GM12874 (cell line): ENCODE results near the gene SLC49A4.

Experiments used
- TF ChIP-seq, protein P1 (sequence below): IDR thresholded peaks from 2 replicates; pipeline ENCODE4 v1.5.1; 2011; ENCODE audit warnings: low read depth, mild to moderate bottlenecking, control low read depth, low read length, moderate library complexity; ENCODE audit not compliant: insufficient read depth

SLC49A4 gene

DNA sequence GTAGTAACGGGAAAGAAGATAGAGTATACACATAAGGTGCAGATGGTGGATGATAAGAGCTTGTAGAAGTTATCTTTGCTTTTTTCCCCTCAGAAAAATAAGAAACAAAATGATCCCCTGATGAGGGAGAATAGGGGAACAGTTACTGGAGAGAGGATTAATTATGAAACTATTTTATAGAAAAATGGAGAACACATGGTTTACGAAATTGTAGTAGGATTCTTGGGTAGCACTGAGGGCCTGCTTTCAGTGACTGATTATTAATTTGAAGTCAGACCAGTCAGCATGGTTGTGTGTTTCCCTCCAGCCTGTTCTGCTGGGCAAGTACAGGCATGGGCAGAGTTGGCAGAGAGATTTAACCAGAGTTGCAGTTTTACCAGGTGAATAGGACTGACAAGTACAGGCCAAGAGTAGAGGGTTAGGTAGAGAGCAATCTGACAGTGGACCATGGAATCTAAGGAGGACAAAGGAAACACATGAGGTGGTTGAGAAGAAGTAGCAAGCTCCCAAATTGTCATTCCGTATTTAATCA, 5.9 kb downstream of the SLC49A4 start:
- TF ChIP-seq, protein P1, sequence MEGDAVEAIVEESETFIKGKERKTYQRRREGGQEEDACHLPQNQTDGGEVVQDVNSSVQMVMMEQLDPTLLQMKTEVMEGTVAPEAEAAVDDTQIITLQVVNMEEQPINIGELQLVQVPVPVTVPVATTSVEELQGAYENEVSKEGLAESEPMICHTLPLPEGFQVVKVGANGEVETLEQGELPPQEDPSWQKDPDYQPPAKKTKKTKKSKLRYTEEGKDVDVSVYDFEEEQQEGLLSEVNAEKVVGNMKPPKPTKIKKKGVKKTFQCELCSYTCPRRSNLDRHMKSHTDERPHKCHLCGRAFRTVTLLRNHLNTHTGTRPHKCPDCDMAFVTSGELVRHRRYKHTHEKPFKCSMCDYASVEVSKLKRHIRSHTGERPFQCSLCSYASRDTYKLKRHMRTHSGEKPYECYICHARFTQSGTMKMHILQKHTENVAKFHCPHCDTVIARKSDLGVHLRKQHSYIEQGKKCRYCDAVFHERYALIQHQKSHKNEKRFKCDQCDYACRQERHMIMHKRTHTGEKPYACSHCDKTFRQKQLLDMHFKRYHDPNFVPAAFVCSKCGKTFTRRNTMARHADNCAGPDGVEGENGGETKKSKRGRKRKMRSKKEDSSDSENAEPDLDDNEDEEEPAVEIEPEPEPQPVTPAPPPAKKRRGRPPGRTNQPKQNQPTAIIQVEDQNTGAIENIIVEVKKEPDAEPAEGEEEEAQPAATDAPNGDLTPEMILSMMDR, result no peak

DNA sequence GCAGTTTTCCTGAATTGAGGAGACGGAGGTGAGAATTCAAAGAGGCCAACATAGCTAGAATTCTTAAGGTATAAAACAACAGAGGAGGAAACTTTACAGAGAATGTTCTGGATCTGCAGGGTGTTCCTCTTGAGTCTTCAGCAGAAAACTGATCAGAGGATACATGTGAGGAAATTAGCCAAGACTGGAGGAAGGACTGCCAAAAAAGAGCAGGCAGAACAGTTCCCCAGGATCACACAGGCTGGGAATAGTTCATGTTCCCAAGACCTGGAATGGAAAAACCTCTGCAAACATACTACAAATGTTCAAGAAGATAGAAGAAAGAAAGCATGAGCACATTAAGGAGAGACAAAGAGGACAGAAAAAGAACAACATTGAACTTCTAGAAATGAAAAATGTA, 7.5 kb downstream of the SLC49A4 start:
- TF ChIP-seq, protein P1, result no peak

DNA sequence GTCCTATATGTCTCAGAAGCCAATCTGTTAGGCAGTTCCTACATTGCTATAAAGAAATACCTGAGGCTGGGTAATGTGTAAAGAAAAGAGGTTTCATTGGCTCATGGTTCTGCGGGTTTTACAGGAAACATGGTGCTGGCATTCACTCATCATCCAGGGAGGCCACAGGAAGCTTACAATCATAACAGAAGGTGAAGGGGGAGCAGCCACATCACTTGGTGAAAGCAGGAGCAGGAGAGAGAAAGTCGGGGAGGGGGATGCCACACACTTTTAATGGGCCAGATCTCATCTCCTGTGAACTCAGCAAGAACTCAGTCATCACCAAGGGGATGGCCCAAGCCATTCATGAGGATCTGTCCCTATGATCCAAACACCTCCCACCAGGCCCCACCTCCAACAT, 9.1 kb downstream of the SLC49A4 start:
- TF ChIP-seq, protein P1, result no peak

DNA sequence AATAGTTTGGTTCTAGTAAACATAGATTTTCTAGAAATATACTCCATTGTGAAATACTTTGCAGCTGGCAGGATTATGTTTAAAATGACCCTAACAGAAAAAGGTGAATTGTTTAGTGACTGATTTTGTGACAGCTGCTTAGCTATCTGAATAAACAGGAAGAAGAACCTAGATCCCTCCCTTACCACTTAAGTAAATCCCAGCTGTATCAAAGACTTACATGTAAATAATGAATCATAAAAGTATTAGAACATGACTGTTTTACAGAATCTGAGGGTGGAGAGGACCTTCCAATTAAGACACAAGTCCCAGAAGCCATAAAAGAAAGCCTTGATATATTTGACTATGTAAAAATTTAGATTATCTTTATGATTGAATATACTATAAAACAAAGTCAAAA, 15.9 kb downstream of the SLC49A4 start:
- TF ChIP-seq, protein P1, result no peak

DNA sequence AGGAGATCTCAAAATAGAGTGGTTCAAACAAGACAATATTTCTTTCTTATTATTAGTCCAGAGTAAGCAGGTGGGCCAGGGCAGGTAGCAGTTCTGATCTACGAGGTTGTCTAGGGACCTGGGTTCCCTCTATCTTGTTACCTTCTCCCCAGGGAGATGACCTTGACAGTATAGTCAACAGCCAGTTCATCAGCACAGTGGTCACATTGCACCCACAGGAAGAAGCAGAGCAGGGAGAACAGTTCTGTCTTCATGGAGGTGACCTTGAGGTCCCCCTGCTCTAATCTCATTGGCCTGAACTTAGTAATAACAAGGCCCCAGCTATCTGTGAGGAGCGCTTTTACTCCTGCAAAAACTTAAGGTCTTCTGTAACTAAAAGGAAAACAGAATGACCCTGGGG, 21.7 kb downstream of the SLC49A4 start:
- TF ChIP-seq, protein P1, result no peak

DNA sequence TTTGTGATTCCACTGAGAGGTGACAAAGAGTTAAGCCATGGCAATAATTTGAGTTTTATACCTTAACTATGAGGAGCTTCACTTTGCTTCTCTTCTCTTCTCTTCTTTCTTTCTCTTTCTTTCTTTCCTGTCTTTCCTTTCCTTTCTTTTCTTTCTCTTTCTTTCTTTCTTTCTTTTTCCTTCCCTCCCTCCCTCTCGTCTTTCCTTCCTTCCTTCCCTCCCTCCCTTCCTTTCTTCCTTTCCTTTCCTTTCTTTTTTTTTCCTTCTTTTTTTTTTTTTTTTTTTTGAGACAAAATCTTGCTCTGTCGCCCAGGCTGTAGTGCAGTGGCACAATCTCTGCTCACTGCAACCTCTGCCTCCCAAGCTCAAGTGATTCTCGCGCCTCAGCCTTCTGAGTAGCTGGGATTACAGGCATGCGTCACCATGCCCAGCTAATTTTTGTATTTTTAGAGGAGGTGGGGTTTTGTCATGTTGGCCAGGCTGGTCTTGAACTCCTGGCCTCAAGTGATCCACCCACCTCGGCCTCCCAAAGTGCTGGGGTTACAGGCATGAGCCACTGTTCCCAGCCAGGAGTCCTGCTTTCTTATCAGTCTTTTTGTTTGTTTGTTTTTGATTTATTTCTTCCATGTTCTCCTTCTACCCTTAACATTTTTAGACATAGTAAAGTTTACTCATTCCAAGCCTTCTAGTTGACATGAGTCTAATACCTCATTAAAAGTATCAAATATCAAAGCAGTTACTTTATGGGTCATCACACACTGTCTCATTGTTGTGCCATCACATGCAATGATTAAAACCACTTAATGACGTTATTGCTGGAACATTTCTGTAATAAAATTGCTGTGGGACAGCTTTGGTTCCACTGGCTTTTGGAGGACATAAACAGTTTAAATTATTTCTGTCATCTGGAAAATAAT, 29.9 kb downstream of the SLC49A4 start:
- TF ChIP-seq, protein P1, result no peak

DNA sequence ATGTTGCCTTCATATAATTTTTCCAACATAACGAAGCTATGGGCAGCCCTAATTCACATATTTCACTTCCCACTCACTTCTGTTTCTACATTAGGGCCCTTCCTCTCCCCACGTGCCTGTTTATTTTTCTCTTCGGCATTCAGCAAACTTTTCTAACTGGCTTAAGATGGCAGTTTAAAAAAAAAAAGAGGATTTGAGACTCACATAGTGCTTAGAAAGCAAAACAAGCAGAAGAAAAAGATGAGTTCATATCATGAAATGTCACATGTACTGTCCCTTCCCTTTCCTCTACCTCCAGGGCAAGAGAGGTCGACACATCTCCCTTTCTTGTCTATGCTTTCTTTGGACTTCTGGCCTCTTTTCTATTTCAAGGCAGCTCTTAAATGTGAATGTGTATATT, 30.6 kb downstream of the SLC49A4 start:
- TF ChIP-seq, protein P1, result no peak
